ENCODE data around the gene SIM1. TPM values are rescaled to one million over a fixed set of nuclear protein-coding genes. Genes with fewer than 3 reads are reported as not detected.

SIM1 gene
- total RNA-seq, 1 donor from 2014 or later = not detected

GRCh38 chr6:100379386-100379785 is 85.3 kb downstream of the SIM1 start:
- Histone ChIP-seq H3K4me3 (no peak overlapping the region), H3K36me3 (no peaks in the 10 kb centered on the region), H3K9me3 (no peaks in the 10 kb centered on the region), H3K27me3 (no peaks in the 10 kb centered on the region), H3K4me1 (peaks cover 0 to 2% of the 10 kb centered on the region in 2 donors), H3K27ac (no peak overlapping the region)
- DNase-seq (ENCODE audit: low spot score in 2 of 2) = no peak
- TF ChIP-seq CTCF (IDR thresholded peaks at IDR 0.05) = no peak
- intact Hi-C loops (cut with DNase I) = no loop called here

GRCh38 chr6:100378576-100378975 is 86.1 kb downstream of the SIM1 start:
- H3K4me3 ChIP-seq = no peak overlapping the region
- H3K27ac ChIP-seq = no peak overlapping the region
- no peaks in the 10 kb centered on the region for H3K9me3 ChIP-seq
- TF ChIP-seq CTCF (IDR thresholded peaks at IDR 0.05) = no peak
- intact Hi-C loops (cut with DNase I) = no loop called here
- no peaks in the 10 kb centered on the region for H3K36me3 ChIP-seq
- peaks cover 0 to 2% of the 10 kb centered on the region in 2 donors for H3K4me1 ChIP-seq
- no peak for DNase-seq (ENCODE audit: low spot score in 2 of 2)
- H3K27me3 ChIP-seq = no peaks in the 10 kb centered on the region

- TF ChIP-seq CTCF (IDR thresholded peaks at IDR 0.05) = no peak
- intact Hi-C loops (cut with DNase I) = no loop called here
Observed at GRCh38 chr6:100376103-100376502, 88.6 kb downstream of the SIM1 start.

GRCh38 chr6:100372326-100373091 is 92.2 kb downstream of the SIM1 start:
- H3K9me3 ChIP-seq = no peaks in the 10 kb centered on the region
- H3K4me1 ChIP-seq = no peaks in the 10 kb centered on the region
- intact Hi-C loops (cut with DNase I) = no loop called here
- H3K27ac ChIP-seq = no peak overlapping the region
- no peak overlapping the region for H3K4me3 ChIP-seq
- H3K27me3 ChIP-seq = no peaks in the 10 kb centered on the region
- no peak for DNase-seq (ENCODE audit: low spot score in 2 of 2)
- no peak for TF ChIP-seq CTCF (IDR thresholded peaks at IDR 0.05)
- H3K36me3 ChIP-seq = no peaks in the 10 kb centered on the region

More at GRCh38 chr6:100376103-100376502, 88.6 kb downstream of the SIM1 start:
- Histone ChIP-seq H3K36me3 (no peaks in the 10 kb centered on the region), H3K27ac (no peak overlapping the region), H3K4me3 (no peak overlapping the region), H3K9me3 (no peaks in the 10 kb centered on the region), H3K27me3 (no peaks in the 10 kb centered on the region), H3K4me1 (no peaks in the 10 kb centered on the region)
- DNase-seq (ENCODE audit: low spot score in 2 of 2) = no peak

- Histone ChIP-seq H3K27ac (no peak overlapping the region), H3K27me3 (no peaks in the 10 kb centered on the region), H3K4me1 (no peaks in the 10 kb centered on the region), H3K4me3 (no peak overlapping the region), H3K9me3 (no peaks in the 10 kb centered on the region), H3K36me3 (no peaks in the 10 kb centered on the region)
- no peak for DNase-seq (ENCODE audit: low spot score in 2 of 2)
- TF ChIP-seq CTCF (IDR thresholded peaks at IDR 0.05) = no peak
- intact Hi-C loops (cut with DNase I) = no loop called here
Observed at GRCh38 chr6:100371591-100371990, 93.1 kb downstream of the SIM1 start.
